Right atrium auricular region (tissue), 2 donors: ENCODE measurements around the gene CERT1. TPM values are rescaled to one million over a fixed set of nuclear protein-coding genes. Genes with fewer than 3 reads are reported as not detected.

Experiments
- DNase-seq: peaks from one replicate; pipeline ENCODE4 v3.0.0-alpha.2; 2019; ENCODE audit warnings: low spot score
- H3K27ac ChIP-seq, 2 donors: fragments of 200-600 bp; sonication (generic); 1 replicate in 1 of 2; 2 replicates in 1 of 2; pipeline ENCODE4 v1.5.1; 2016 to 2019
- H3K27me3 ChIP-seq, 2 donors: fragments of 200-600 bp; sonication (generic); one replicate each; pipeline versions ENCODE4 v1.5.1 to v1.6.0; 2017 to 2019
- H3K36me3 ChIP-seq: fragments of 200-600 bp; sonication (generic); one replicate; pipeline ENCODE4 v1.5.1; 2016
- H3K4me1 ChIP-seq, 2 donors: fragments of 200-600 bp; sonication (generic); one replicate each; pipeline versions ENCODE4 v1.5.1 to v1.6.0; 2017 to 2019
- H3K4me3 ChIP-seq, 2 donors: fragments of 200-600 bp; sonication (generic); 1 replicate in 1 of 2; 2 replicates in 1 of 2; pipeline ENCODE4 v1.5.1; 2017 to 2019; ENCODE audit warnings: mild to moderate bottlenecking in 1 of 2, moderate library complexity in 1 of 2
- H3K9me3 ChIP-seq, 2 donors: fragments of 200-600 bp; sonication (generic); one replicate each; pipeline ENCODE4 v1.5.1; 2019
- total RNA-seq, 2 donors: library from RNA; depleted of rRNA; stranded (reverse); fragments of >200 nt; gene quantifications; one replicate each; pipeline ENCODE4 v1.1.0, GENCODE V29; 2016
- TF ChIP-seq, protein P1 (sequence below), 2 donors: fragments of 200-600 bp; sonication (generic); IDR thresholded peaks; one replicate each; pipeline ENCODE4 v1.5.1; 2019; ENCODE audit warnings: antibody characterized with exemption in 2 of 2

Gene CERT1
- total RNA-seq, 2 donors from 2014 or later: 12.3 to 12.6 TPM

DNA sequence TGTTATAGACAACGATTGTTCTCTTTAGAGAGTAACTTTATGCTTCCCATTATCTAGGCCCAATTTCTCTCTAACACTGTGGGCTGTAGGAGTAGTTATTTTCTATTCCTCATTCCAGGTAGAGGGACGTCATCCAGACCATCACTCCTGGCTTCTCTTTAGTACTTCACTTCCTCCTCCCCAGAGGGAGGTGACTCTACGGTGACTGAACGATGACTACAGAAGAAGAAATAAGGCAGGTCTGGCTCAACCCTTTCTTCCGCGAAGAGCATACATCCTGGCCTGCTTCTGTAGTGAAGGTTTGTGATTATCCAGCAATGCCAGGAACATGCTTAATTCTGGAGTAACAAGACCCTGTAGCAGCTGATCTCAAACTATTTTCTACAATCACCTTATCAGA lies 123.6 kb downstream of the CERT1 start:
- no peak overlapping the region for H3K4me3 ChIP-seq
- no peaks in the 10 kb centered on the region for H3K27me3 ChIP-seq
- no peaks in the 10 kb centered on the region for H3K9me3 ChIP-seq
- TF ChIP-seq, protein P1, sequence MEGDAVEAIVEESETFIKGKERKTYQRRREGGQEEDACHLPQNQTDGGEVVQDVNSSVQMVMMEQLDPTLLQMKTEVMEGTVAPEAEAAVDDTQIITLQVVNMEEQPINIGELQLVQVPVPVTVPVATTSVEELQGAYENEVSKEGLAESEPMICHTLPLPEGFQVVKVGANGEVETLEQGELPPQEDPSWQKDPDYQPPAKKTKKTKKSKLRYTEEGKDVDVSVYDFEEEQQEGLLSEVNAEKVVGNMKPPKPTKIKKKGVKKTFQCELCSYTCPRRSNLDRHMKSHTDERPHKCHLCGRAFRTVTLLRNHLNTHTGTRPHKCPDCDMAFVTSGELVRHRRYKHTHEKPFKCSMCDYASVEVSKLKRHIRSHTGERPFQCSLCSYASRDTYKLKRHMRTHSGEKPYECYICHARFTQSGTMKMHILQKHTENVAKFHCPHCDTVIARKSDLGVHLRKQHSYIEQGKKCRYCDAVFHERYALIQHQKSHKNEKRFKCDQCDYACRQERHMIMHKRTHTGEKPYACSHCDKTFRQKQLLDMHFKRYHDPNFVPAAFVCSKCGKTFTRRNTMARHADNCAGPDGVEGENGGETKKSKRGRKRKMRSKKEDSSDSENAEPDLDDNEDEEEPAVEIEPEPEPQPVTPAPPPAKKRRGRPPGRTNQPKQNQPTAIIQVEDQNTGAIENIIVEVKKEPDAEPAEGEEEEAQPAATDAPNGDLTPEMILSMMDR (IDR thresholded peaks at IDR 0.05): no peak
- no peaks in the 10 kb centered on the region for H3K4me1 ChIP-seq
- no peak for DNase-seq
- H3K27ac ChIP-seq: no peak overlapping the region
- peaks cover 39% of the 10 kb centered on the region for H3K36me3 ChIP-seq

DNA sequence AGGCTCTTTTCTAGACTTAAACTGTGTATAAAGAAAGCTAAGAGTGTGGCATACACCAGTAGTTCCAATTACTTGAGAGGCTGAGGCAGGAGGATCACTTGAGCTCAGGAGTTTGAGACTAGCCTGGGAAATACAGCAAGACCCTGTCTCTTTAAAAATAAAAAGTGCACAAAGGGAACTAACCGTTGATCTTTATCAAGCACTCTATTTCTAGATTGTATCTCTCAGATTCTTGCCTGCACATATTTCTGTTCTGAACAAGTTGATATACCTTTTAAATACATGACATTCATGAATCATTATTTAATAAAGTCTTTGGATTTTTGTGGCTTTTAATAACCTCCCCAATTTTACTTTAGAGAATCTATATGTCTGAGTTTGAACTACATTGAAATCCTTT lies 127.2 kb downstream of the CERT1 start:
- Histone ChIP-seq H3K9me3 (no peaks in the 10 kb centered on the region), H3K27me3 (no peaks in the 10 kb centered on the region), H3K4me1 (no peaks in the 10 kb centered on the region), H3K27ac (no peak overlapping the region), H3K36me3 (peaks cover 64% of the 10 kb centered on the region), H3K4me3 (no peak overlapping the region)
- TF ChIP-seq, protein P1 (IDR thresholded peaks at IDR 0.05): no peak
- no peak for DNase-seq

DNA sequence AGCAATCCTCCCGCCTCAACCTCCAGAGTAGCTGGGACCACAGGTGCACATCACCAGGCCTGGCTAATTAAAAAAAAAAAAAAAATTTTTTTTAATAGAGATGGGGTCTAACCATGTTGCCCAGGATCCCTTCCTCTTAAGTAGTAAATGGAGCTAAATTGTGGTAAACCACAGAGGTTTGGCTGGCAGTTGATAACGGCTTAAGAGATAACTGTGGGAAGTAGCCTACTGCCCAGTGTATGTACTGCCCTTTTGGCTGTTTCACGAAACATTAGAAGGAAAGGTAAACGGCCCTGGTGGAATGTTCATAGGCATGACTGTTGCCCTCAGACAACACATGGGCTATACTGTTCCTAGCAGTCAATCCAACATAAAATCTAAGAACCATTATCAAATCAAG lies 130.0 kb downstream of the CERT1 start:
- no peak overlapping the region for H3K4me3 ChIP-seq
- no peaks in the 10 kb centered on the region for H3K9me3 ChIP-seq
- no peaks in the 10 kb centered on the region for H3K27me3 ChIP-seq
- TF ChIP-seq, protein P1 (IDR thresholded peaks at IDR 0.05): no peak
- DNase-seq: no peak
- H3K4me1 ChIP-seq: no peaks in the 10 kb centered on the region
- H3K36me3 ChIP-seq: peaks cover 62% of the 10 kb centered on the region
- no peak overlapping the region for H3K27ac ChIP-seq

DNA sequence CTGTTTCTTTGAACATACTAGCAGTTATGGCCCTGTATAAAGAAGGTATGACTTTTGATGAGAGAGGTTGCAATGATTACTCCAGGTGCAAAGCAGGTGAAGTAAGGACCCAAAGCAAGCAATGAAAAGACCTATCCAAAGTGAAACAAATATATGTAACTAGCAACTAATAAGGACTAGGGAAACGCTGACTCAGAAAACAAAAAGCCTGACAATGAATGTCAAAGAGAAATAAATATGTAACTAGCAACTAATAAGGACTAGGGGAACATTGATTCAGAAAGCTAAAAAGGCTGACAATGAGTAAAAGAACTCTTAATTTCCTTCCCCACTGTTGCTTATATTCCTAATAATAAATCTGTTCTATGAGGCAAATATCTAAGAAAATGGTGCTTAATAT lies 131.3 kb downstream of the CERT1 start:
- Histone ChIP-seq H3K4me1 (no peaks in the 10 kb centered on the region), H3K9me3 (no peaks in the 10 kb centered on the region), H3K36me3 (peaks cover 50% of the 10 kb centered on the region), H3K27me3 (no peaks in the 10 kb centered on the region), H3K27ac (no peak overlapping the region), H3K4me3 (no peak overlapping the region)
- no peak for DNase-seq
- TF ChIP-seq, protein P1 (IDR thresholded peaks at IDR 0.05): no peak

DNA sequence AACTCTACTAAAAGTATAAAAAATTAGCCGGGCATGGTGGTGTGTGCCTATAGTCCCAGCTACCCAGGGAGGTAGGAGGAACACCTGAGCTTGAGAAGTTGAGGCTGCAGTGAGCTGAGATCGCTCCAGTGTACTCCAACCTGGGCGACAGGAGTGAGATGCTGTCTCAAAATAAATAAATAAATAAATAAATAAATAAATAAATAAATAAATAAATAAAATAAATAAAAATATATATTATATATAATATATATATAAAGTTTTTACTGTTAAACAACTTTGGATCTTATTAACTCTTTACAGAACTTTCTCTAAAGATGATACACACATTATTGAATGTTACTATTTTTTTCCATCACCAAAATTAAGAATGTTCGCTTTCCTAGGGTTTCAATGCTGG lies 136.0 kb downstream of the CERT1 start:
- H3K4me1 ChIP-seq: no peaks in the 10 kb centered on the region
- H3K4me3 ChIP-seq: no peak overlapping the region
- H3K36me3 ChIP-seq: peaks cover 19% of the 10 kb centered on the region
- H3K27ac ChIP-seq: no peak overlapping the region
- TF ChIP-seq, protein P1 (IDR thresholded peaks at IDR 0.05): no peak
- H3K27me3 ChIP-seq: no peaks in the 10 kb centered on the region
- H3K9me3 ChIP-seq: no peaks in the 10 kb centered on the region
- DNase-seq: no peak

DNA sequence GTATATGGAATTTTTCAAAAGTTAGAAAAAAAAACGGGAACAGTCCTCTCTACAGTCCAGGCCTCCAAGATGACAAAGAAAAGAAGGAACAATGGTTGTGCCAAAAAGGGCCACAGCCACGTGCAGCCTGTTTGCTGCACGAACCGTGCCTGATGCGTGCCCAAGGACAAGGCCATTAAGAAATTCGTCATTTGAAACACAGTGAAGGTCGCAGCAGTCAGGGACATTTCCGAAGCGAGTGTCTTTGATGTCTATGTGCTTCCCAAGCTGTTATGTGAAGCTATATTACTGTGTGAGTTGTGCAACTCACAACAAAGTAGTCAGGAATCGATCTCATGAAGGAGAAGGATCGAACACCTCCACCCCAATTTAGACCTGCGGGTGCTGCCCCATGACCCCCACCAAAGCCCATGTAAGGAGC lies 137.0 kb downstream of the CERT1 start:
- Histone ChIP-seq H3K4me3 (no peak overlapping the region), H3K4me1 (no peaks in the 10 kb centered on the region), H3K36me3 (peaks cover 10% of the 10 kb centered on the region), H3K27me3 (no peaks in the 10 kb centered on the region), H3K9me3 (no peaks in the 10 kb centered on the region), H3K27ac (no peak overlapping the region)
- TF ChIP-seq, protein P1 (IDR thresholded peaks at IDR 0.05): no peak
- DNase-seq: no peak
